ENCODE data around the gene CNP.
"Not testable (repeated sequence)": the region's sequence is repeated elsewhere in the genome, so short reads cannot be mapped to it uniquely, and the experiment has no call there.

The CNP gene

GRCh38 chr17:42009170-42009569 lies 42.6 kb downstream of the CNP start:
- no peak for DNase-seq (ENCODE audit: low read depth)

- not testable (repeated sequence) for DNase-seq (ENCODE audit: low read depth)
Observed at GRCh38 chr17:42010266-42010680, 43.7 kb downstream of the CNP start.

GRCh38 chr17:42010898-42011516 lies 44.4 kb downstream of the CNP start:
- no peak for DNase-seq (ENCODE audit: low read depth)

- not testable (repeated sequence) for DNase-seq (ENCODE audit: low read depth)
Observed at GRCh38 chr17:42012363-42012762, 45.8 kb downstream of the CNP start.

GRCh38 chr17:42013740-42014139 lies 47.1 kb downstream of the CNP start:
- DNase-seq (ENCODE audit: low read depth): not testable (repeated sequence)

GRCh38 chr17:42016411-42016831 lies 49.8 kb downstream of the CNP start:
- no peak for DNase-seq (ENCODE audit: low read depth)

- peak; percentile 51 for DNase-seq (ENCODE audit: low read depth)
Observed at GRCh38 chr17:42016941-42017865, 50.6 kb downstream of the CNP start, which contains the start of gene DNAJC7. DNAJC7 (minus strand) TSS chr17:42017439; CDS start chr17:42017416, 23 bp downstream.

- DNase-seq (ENCODE audit: low read depth): no peak
Observed at GRCh38 chr17:42017866-42018200, 51.2 kb downstream of the CNP start.

- no peak for DNase-seq (ENCODE audit: low read depth)
Observed at GRCh38 chr17:42018339-42018738, 51.7 kb downstream of the CNP start.

GRCh38 chr17:42018988-42019387 lies 52.4 kb downstream of the CNP start:
- DNase-seq (ENCODE audit: low read depth): no peak

GRCh38 chr17:42019509-42020404 lies 53.2 kb downstream of the CNP start, which contains the start of gene NKIRAS2:
NKIRAS2 (plus strand) TSS chr17:42020090; CDS start chr17:42021578, 1,488 bp downstream.
- DNase-seq (ENCODE audit: low read depth): peak; percentile 41

- not testable (repeated sequence) for DNase-seq (ENCODE audit: low read depth)
Observed at GRCh38 chr17:42020845-42021244, 54.2 kb downstream of the CNP start.

- no peak for DNase-seq (ENCODE audit: low read depth)
Observed at GRCh38 chr17:42023524-42024349, 57.1 kb downstream of the CNP start.

- no peak for DNase-seq (ENCODE audit: low read depth)
Observed at GRCh38 chr17:42025191-42025579, 58.6 kb downstream of the CNP start.

GRCh38 chr17:42025936-42026335 lies 59.3 kb downstream of the CNP start:
- no peak for DNase-seq (ENCODE audit: low read depth)

GRCh38 chr17:42026857-42027589 lies 60.4 kb downstream of the CNP start:
- no peak for DNase-seq (ENCODE audit: low read depth)

Measured in non-pigmented ciliary epithelial cell (primary cell).